ENCODE data around the gene MAP3K4.

DNA sequence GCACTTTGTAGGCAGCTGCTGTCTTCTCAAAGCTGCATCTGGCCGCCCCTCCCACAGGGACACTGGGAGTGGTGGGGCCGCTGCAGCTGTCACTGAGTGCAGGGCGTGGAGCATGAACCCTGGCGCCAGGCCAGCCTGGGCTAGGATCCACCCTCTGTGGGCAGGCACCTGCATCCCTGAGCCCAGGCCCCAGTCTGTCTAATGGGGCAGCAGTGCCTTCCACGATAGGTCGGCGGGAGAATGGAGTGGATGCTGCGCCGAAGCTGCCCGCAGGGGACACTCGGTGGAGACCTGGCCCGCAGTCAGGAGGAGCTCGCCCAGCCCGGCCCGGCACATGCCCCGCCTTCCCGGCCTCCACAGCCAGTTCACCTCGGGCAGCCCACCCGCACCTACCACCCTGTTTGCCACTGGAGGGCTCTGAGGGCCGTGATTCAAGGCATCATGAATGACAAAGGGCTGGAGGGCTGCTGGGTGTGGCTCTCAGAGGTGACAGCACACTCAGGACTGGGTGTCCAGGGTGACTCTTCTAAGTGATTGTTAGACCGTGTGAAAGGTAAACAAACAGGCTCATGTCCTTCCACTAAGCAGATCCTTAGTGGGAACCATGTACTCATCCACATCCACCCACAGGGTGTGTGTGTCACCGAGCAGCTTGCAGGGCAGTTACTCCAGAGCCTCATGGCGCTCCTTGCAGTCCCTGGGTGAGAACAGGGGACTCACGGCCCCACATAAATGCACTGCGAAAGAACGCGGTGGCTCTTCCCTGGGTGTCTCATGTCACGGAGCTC lies 148.4 kb downstream of the MAP3K4 start:
- TF ChIP-seq, protein P1, sequence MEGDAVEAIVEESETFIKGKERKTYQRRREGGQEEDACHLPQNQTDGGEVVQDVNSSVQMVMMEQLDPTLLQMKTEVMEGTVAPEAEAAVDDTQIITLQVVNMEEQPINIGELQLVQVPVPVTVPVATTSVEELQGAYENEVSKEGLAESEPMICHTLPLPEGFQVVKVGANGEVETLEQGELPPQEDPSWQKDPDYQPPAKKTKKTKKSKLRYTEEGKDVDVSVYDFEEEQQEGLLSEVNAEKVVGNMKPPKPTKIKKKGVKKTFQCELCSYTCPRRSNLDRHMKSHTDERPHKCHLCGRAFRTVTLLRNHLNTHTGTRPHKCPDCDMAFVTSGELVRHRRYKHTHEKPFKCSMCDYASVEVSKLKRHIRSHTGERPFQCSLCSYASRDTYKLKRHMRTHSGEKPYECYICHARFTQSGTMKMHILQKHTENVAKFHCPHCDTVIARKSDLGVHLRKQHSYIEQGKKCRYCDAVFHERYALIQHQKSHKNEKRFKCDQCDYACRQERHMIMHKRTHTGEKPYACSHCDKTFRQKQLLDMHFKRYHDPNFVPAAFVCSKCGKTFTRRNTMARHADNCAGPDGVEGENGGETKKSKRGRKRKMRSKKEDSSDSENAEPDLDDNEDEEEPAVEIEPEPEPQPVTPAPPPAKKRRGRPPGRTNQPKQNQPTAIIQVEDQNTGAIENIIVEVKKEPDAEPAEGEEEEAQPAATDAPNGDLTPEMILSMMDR (IDR thresholded peaks at IDR 0.05; ENCODE audit: borderline replicate concordance, extremely low read depth, low read length, poor library complexity, severe bottlenecking) = no peak
- no peak for TF ChIP-seq EZH2 (IDR thresholded peaks at IDR 0.05; ENCODE audit: borderline replicate concordance, low read depth, low read length, severe bottlenecking)

Data from DND-41 (cell line).